ENCODE results near the gene BAX.

BAX gene

GRCh38 chr19:48934837-48935236, 19.8 kb upstream of the BAX start:
- no peak overlapping the region for H3K4me3 ChIP-seq (replicated peaks; ENCODE audit: low read depth, low read length)
- TF ChIP-seq CTCF (IDR thresholded peaks at IDR 0.05; ENCODE audit: low read length, missing control alignments), result no peak
- no peak for DNase-seq (ENCODE audit: low read depth)

GRCh38 chr19:48935864-48936263, 18.8 kb upstream of the BAX start:
- no peak for DNase-seq (ENCODE audit: low read depth)
- no peak overlapping the region for H3K4me3 ChIP-seq (replicated peaks; ENCODE audit: low read depth, low read length)
- TF ChIP-seq CTCF (IDR thresholded peaks at IDR 0.05; ENCODE audit: low read length, missing control alignments), result no peak

GRCh38 chr19:48938256-48938655, 16.4 kb upstream of the BAX start:
- no peak for TF ChIP-seq CTCF (IDR thresholded peaks at IDR 0.05; ENCODE audit: low read length, missing control alignments)
- no peak for DNase-seq (ENCODE audit: low read depth)
- no peak overlapping the region for H3K4me3 ChIP-seq (replicated peaks; ENCODE audit: low read depth, low read length)

- TF ChIP-seq CTCF (IDR thresholded peaks at IDR 0.05; ENCODE audit: low read length, missing control alignments), result no peak
- H3K4me3 ChIP-seq (replicated peaks; ENCODE audit: low read depth, low read length), result no peak overlapping the region
- DNase-seq (ENCODE audit: low read depth), result no peak
Measured at GRCh38 chr19:48940902-48941301, 13.8 kb upstream of the BAX start.

GRCh38 chr19:48943081-48943480, 11.6 kb upstream of the BAX start:
- H3K4me3 ChIP-seq (replicated peaks; ENCODE audit: low read depth, low read length), result no peak overlapping the region
- no peak for DNase-seq (ENCODE audit: low read depth)
- TF ChIP-seq CTCF (IDR thresholded peaks at IDR 0.05; ENCODE audit: low read length, missing control alignments), result no peak

GRCh38 chr19:48945415-48945814, 9.3 kb upstream of the BAX start:
- H3K4me3 ChIP-seq (replicated peaks; ENCODE audit: low read depth, low read length), result no peak overlapping the region
- TF ChIP-seq CTCF (IDR thresholded peaks at IDR 0.05; ENCODE audit: low read length, missing control alignments), result no peak
- no peak for DNase-seq (ENCODE audit: low read depth)

GRCh38 chr19:48945817-48946216, 8.9 kb upstream of the BAX start:
- H3K4me3 ChIP-seq (replicated peaks; ENCODE audit: low read depth, low read length), result no peak overlapping the region
- no peak for TF ChIP-seq CTCF (IDR thresholded peaks at IDR 0.05; ENCODE audit: low read length, missing control alignments)
- DNase-seq (ENCODE audit: low read depth), result no peak

Measured in fibroblast of pulmonary artery (primary cell).